Measurements from ENCODE around the gene SH3GL2.

DNA sequence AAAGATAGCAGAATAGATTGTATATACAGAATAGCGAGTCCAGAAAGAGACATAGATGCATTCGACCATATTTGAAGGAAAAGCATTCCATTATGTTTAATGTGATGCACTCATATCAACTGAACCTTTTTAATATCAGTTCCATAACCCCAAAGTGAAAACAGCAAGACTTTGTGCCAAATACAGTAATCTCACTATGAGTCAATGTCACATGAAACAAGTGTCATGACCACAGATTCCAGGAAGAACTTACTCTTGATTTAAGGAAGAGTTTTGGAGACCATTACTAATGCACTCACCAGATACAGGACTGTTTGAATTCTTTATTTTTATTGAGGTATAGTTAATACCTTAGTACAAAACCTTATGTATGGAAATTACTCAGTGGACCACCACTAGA, 220.5 kb downstream of the SH3GL2 start:
- TF ChIP-seq, protein P1, sequence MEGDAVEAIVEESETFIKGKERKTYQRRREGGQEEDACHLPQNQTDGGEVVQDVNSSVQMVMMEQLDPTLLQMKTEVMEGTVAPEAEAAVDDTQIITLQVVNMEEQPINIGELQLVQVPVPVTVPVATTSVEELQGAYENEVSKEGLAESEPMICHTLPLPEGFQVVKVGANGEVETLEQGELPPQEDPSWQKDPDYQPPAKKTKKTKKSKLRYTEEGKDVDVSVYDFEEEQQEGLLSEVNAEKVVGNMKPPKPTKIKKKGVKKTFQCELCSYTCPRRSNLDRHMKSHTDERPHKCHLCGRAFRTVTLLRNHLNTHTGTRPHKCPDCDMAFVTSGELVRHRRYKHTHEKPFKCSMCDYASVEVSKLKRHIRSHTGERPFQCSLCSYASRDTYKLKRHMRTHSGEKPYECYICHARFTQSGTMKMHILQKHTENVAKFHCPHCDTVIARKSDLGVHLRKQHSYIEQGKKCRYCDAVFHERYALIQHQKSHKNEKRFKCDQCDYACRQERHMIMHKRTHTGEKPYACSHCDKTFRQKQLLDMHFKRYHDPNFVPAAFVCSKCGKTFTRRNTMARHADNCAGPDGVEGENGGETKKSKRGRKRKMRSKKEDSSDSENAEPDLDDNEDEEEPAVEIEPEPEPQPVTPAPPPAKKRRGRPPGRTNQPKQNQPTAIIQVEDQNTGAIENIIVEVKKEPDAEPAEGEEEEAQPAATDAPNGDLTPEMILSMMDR (IDR thresholded peaks at IDR 0.05), result no peak
- TF ChIP-seq EZH2 (IDR thresholded peaks at IDR 0.05; ENCODE audit: borderline replicate concordance, insufficient read depth, low read depth, low read length, poor library complexity, severe bottlenecking), result no peak
